Tibial artery (tissue), 4 donors: ENCODE measurements around the gene AFF3.

Experiments used
- DNase-seq, 2 donors: peaks; one replicate each; pipeline ENCODE4 v3.0.0-alpha.2; 2019
- H3K27ac ChIP-seq, 2 donors: fragments of 200-600 bp; sonication (generic) in 1 of 2; 1 replicate in 1 of 2; 2 replicates in 1 of 2; pipeline ENCODE4 v1.5.1; 2018 to 2019; ENCODE audit warnings: mild to moderate bottlenecking in 1 of 2
- H3K27me3 ChIP-seq, 2 donors: fragments of 200-600 bp; sonication (generic) in 1 of 2; one replicate each; pipeline versions ENCODE4 v1.5.1 to v1.6.0; 2016 to 2019
- H3K36me3 ChIP-seq, 3 donors: fragments of 200-600 bp; sonication (generic) in 2 of 3; one replicate each; pipeline ENCODE4 v1.5.1; 2016 to 2019; ENCODE audit warnings: mild to moderate bottlenecking in 2 of 3
- H3K4me1 ChIP-seq, 4 donors: fragments of 200-600 bp; sonication (generic) in 2 of 4; 1 replicate in 3 of 4; 2 replicates in 1 of 4; pipeline ENCODE4 v1.5.1; 2016 to 2019
- H3K4me3 ChIP-seq, 2 donors: fragments of 200-600 bp; sonication (generic) in 1 of 2; 1 replicate in 1 of 2; 2 replicates in 1 of 2; pipeline ENCODE4 v1.5.1; 2018 to 2019; ENCODE audit warnings: mild to moderate bottlenecking in 2 of 2
- H3K9me3 ChIP-seq, 3 donors: fragments of 200-600 bp; sonication (generic) in 1 of 3; one replicate each; pipeline ENCODE4 v1.5.1; 2016 to 2019
- intact Hi-C: fragments of 100-400 bp; cut with DNase I; formaldehyde crosslinking; loops from one replicate; pipeline ENCODE4 v1.15.0; 2023; ENCODE audit warnings: low total_unique reads
- TF ChIP-seq, protein P1 (sequence below), 2 experiments: fragments of 200-600 bp in 1 of 2; fragments of 450-650 bp in 1 of 2; IDR thresholded peaks; one replicate each; pipeline ENCODE4 v1.5.1; 2017 to 2019; ENCODE audit warnings: antibody characterized with exemption in 2 of 2, mild to moderate bottlenecking in 1 of 2, moderate library complexity in 1 of 2

The AFF3 gene

DNA sequence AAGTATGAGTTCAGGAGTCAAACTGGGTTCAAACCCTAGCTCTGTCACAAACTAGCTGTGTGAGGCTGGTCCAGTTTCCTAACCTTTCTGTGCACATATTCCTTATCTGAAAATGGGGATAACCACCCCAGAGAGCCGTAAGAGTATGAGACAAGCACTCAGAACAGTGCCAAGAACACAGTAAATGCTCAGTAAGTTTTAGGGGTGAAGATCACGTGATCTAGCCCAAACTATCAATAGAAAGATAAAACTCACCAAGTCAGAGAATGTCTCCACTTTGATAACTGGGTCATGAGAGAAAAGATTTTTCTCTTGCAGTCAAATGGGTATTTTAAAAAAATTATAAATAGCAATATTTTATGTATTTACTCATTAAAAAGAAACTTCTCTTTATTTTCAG, 433.2 kb downstream of the AFF3 start:
- Histone ChIP-seq H3K27me3 (no peaks in the 10 kb centered on the region), H3K9me3 (no peaks in the 10 kb centered on the region), H3K36me3 (no peaks in the 10 kb centered on the region), H3K4me1 (peaks cover 0 to 65% (median 32%) of the 10 kb centered on the region in 4 donors), H3K27ac (peak overlapping the region; percentile 52 to 54), H3K4me3 (no peak overlapping the region)
- TF ChIP-seq, protein P1, sequence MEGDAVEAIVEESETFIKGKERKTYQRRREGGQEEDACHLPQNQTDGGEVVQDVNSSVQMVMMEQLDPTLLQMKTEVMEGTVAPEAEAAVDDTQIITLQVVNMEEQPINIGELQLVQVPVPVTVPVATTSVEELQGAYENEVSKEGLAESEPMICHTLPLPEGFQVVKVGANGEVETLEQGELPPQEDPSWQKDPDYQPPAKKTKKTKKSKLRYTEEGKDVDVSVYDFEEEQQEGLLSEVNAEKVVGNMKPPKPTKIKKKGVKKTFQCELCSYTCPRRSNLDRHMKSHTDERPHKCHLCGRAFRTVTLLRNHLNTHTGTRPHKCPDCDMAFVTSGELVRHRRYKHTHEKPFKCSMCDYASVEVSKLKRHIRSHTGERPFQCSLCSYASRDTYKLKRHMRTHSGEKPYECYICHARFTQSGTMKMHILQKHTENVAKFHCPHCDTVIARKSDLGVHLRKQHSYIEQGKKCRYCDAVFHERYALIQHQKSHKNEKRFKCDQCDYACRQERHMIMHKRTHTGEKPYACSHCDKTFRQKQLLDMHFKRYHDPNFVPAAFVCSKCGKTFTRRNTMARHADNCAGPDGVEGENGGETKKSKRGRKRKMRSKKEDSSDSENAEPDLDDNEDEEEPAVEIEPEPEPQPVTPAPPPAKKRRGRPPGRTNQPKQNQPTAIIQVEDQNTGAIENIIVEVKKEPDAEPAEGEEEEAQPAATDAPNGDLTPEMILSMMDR (IDR thresholded peaks at IDR 0.05), result no peak
- no peak for DNase-seq
- intact Hi-C loops, result no loop called here

DNA sequence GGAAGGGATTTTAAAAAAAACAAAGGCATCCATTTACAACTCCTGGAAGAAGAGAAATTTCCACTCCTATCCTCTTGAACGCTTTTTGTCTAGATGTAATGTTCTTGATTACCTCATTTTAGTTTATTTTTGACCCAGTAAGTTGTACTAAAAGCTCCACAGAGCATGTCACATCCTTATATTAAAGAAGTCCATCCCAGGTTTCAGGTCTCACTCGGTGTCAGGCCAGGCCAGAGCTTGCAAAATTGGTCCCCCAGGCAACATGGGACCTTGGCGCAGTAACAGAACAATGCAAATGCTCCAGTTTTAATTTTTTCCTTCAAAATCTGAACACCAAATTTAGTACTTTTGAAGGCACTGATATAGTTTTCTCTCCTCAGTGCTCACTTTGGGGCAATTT, 434.2 kb downstream of the AFF3 start:
- H3K27ac ChIP-seq, result peak overlapping the region; percentile 52 to 54
- H3K4me1 ChIP-seq, result peaks cover 0 to 72% (median 33%) of the 10 kb centered on the region in 4 donors
- no peaks in the 10 kb centered on the region for H3K27me3 ChIP-seq
- no peak overlapping the region for H3K4me3 ChIP-seq
- no peaks in the 10 kb centered on the region for H3K9me3 ChIP-seq
- H3K36me3 ChIP-seq, result no peaks in the 10 kb centered on the region
- intact Hi-C loops, result no loop called here
- DNase-seq, result peak in 1 of 2 donors; percentile 53
- TF ChIP-seq, protein P1 (IDR thresholded peaks at IDR 0.05), result no peak

DNA sequence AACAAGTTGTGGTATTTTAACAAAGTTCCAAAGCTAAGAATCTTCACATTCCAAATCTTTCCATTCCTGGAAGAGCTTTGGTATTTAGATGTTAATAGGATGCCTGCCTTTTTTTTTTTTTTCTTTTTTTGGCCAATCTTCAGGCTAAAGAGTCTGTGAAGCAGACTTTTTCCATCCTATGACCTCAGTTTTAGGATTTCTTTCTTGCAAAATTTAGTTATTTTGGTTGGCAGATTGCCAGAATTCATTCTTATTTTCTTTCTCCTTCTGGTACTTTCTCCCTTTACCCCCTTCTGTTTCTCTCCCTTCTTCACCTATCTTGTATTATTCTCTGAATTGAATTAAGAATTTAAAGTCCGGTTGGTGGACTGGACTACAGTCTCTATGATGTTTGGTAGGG, 434.8 kb downstream of the AFF3 start:
- peaks cover 0 to 72% (median 33%) of the 10 kb centered on the region in 4 donors for H3K4me1 ChIP-seq
- H3K27me3 ChIP-seq, result no peaks in the 10 kb centered on the region
- TF ChIP-seq, protein P1 (IDR thresholded peaks at IDR 0.05), result no peak
- peak overlapping the region in 1 of 2 donors; percentile 12 for H3K4me3 ChIP-seq
- intact Hi-C loops, result no loop called here
- DNase-seq, result no peak
- no peaks in the 10 kb centered on the region for H3K9me3 ChIP-seq
- H3K36me3 ChIP-seq, result no peaks in the 10 kb centered on the region
- H3K27ac ChIP-seq, result peak overlapping the region; percentile 52 to 54

DNA sequence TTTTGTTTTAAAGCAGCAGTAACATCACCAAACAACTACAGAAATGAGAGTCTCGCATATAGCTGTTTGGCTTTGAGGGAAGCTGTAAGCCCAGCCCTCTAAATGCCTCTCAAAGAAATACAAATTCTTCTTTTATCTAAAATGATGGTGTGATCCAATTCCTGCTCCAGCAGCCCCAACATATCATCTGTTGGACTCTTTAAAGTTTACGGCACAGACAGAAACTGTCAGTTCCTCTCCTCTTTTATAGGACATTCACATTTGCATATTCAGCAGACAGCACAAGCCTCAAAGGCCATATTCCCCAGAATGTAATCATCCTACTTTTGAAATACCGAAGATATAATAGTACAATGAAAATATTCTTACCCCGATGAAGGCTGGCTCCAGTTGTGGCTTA, 435.7 kb downstream of the AFF3 start:
- Histone ChIP-seq H3K27ac (peak overlapping the region; percentile 48 to 54), H3K4me3 (peak overlapping the region in 1 of 2 donors; percentile 25), H3K4me1 (peaks cover 0 to 76% (median 34%) of the 10 kb centered on the region in 4 donors), H3K27me3 (no peaks in the 10 kb centered on the region), H3K9me3 (no peaks in the 10 kb centered on the region), H3K36me3 (no peaks in the 10 kb centered on the region)
- intact Hi-C loops, result no loop called here
- TF ChIP-seq, protein P1 (IDR thresholded peaks at IDR 0.05), result no peak
- no peak for DNase-seq

DNA sequence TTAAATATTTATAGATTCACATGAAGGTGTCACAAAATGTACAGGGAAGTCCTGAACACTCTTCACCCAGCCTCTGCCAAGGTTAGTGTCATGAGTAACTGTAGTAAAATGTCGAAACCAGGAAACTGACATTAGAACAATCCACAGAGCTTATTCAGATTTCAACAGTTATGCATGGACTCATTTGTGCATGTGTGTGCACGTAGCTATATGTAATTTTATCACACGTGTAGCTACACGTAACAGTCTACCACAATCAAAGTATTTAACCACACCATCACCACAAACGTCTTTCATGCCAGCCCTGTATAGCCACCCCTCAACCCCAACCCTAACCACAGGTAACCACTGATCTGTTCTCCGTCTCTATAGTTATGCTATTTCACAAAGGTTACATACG, 440.9 kb downstream of the AFF3 start:
- no peaks in the 10 kb centered on the region for H3K27me3 ChIP-seq
- no peak overlapping the region for H3K27ac ChIP-seq
- TF ChIP-seq, protein P1 (IDR thresholded peaks at IDR 0.05), result no peak
- no peaks in the 10 kb centered on the region for H3K9me3 ChIP-seq
- DNase-seq, result no peak
- H3K4me1 ChIP-seq, result peaks cover 0 to 56% (median 18%) of the 10 kb centered on the region in 4 donors
- intact Hi-C loops, result no loop called here
- no peak overlapping the region for H3K4me3 ChIP-seq
- no peaks in the 10 kb centered on the region for H3K36me3 ChIP-seq
